ENCODE results near the gene CASKIN2.

Gene CASKIN2

DNA sequence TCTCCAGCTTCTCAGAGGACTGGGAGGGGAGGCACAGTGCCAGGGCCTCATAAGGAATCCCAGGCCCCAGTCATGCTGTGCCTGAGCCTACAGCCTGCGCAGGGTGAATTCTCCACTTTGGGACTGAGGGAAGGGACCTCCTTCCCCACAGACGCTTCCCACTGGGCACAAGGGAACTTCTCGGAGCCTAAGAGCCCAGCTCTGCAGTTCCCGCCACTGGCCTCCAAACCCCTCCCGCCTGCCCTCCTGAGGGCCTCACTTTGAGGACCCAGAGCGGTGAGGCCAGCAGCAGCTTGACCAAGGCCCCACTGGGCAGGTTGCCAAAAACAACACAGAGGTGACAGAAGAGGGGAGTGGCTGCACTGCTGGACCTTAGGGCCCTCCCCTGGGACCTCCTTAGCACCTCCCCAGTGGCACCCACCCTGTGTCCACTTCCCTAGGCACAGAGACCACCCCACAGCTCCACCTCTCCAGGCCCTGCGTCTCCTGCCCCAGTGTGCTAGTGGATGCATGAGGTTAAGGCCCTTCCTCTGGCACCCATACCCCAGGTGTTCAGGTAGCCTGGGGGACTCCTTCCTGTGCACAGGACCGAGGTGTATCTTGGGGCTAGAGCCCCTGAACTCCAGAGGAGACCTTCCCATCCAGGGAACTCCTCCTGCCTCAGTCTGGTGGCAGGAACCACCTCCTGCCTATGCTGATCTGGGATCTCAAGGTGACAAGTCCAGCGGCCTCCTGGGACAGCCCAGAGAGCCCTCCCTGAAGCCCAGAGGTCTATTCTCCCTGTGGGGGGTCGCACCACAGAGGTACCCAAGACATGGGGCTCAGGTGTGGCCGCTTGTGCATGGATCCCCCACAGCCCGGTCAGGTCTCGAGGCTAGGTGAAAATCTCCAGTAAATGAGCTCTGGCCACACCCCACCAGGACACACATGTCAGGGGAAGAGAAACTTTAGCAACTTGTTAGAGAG lies 3.4 kb downstream of the CASKIN2 start:
- peaks cover 5% of the 10 kb centered on the region; the same call in 1 of the 2 replicates for H3K4me1 ChIP-seq (ENCODE audit: control insufficient read depth, insufficient read depth, low read length)
- no peaks in the 10 kb centered on the region for H3K9me3 ChIP-seq (ENCODE audit: control insufficient read depth, insufficient read depth, low read length)
- H3K27me3 ChIP-seq (ENCODE audit: control insufficient read depth, insufficient read depth, low read length), result no peaks in the 10 kb centered on the region
- peaks cover 7% of the 10 kb centered on the region for H3K36me3 ChIP-seq (ENCODE audit: control insufficient read depth, insufficient read depth, low read length)
- H3K27ac ChIP-seq (ENCODE audit: low read length), result no peak overlapping the region
- WGBS (ENCODE audit: insufficient coverage, insufficient read length), result no CpG with 5 or more reads among the region's 13 CpGs
- DNase-seq (ENCODE audit: low read depth, low spot score), result no peak
- H3K4me3 ChIP-seq (ENCODE audit: low read length), result no peak overlapping the region

GRCh38 chr17:75511270-75511609 lies 4.1 kb downstream of the CASKIN2 start:
- no peak overlapping the region for H3K27ac ChIP-seq (ENCODE audit: low read length)
- H3K4me1 ChIP-seq (ENCODE audit: control insufficient read depth, insufficient read depth, low read length), result peaks cover 5% of the 10 kb centered on the region; the same call in 1 of the 2 replicates
- DNase-seq (ENCODE audit: low read depth, low spot score), result no peak
- no peaks in the 10 kb centered on the region for H3K9me3 ChIP-seq (ENCODE audit: control insufficient read depth, insufficient read depth, low read length)
- H3K27me3 ChIP-seq (ENCODE audit: control insufficient read depth, insufficient read depth, low read length), result no peaks in the 10 kb centered on the region
- H3K4me3 ChIP-seq (ENCODE audit: low read length), result no peak overlapping the region
- peaks cover 12% of the 10 kb centered on the region for H3K36me3 ChIP-seq (ENCODE audit: control insufficient read depth, insufficient read depth, low read length)
- WGBS (ENCODE audit: insufficient coverage, insufficient read length), result no CpG with 5 or more reads among the region's 4 CpGs

DNA sequence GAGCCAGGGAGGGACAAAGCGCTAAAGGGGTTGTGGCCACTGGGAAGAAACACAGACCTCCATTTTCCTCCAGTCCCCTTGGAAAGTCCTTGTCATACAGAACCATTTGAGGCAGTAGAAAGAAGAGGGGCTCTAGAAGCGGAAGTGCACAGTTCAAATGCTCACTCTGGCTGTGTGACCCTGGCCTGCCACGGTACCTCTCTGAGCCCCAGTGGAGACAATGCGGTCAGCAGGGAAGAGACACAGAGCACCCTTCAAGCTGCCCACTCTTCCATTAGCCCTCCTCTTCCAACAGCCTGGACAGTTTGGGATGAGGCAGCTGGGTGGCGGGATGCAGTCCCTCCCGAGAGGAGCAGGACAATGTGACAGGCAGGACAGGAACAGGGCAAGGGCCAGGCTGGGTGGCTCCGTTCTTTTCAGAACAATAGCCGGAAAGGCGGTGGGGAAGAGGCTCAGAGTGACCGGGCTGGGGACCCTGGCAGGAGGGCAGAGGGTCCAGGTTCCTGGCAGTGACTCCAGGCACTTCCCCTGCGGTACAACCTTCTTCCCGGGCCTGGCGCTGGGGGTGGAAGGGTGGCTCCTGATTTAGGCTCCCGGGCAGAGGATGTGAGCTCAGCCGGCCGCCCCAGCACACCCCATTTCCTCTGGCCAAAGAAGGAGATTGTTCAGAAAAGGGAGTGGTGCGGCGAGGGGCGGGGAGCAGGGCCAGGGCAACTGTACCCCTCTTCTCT lies 5.6 kb downstream of the CASKIN2 start:
- H3K36me3 ChIP-seq (ENCODE audit: control insufficient read depth, insufficient read depth, low read length), result peaks cover 17% of the 10 kb centered on the region
- H3K27ac ChIP-seq (ENCODE audit: low read length), result no peak overlapping the region
- no peaks in the 10 kb centered on the region for H3K9me3 ChIP-seq (ENCODE audit: control insufficient read depth, insufficient read depth, low read length)
- DNase-seq (ENCODE audit: low read depth, low spot score), result no peak
- H3K4me3 ChIP-seq (ENCODE audit: low read length), result no peak overlapping the region
- H3K4me1 ChIP-seq (ENCODE audit: control insufficient read depth, insufficient read depth, low read length), result peaks cover 5% of the 10 kb centered on the region; the same call in 1 of the 2 replicates
- H3K27me3 ChIP-seq (ENCODE audit: control insufficient read depth, insufficient read depth, low read length), result no peaks in the 10 kb centered on the region
- WGBS (ENCODE audit: insufficient coverage, insufficient read length), result no CpG with 5 or more reads among the region's 19 CpGs

- 0 out of 2 replicates have a peak, but pooled peaks cover under 1% of the 10 kb centered on the region for H3K4me1 ChIP-seq (ENCODE audit: control insufficient read depth, insufficient read depth, low read length)
- no peaks in the 10 kb centered on the region for H3K27me3 ChIP-seq (ENCODE audit: control insufficient read depth, insufficient read depth, low read length)
- no peak overlapping the region for H3K4me3 ChIP-seq (ENCODE audit: low read length)
- no peak for DNase-seq (ENCODE audit: low read depth, low spot score)
- no CpG with 5 or more reads among the region's 5 CpGs for WGBS (ENCODE audit: insufficient coverage, insufficient read length)
- no peaks in the 10 kb centered on the region for H3K9me3 ChIP-seq (ENCODE audit: control insufficient read depth, insufficient read depth, low read length)
- no peak overlapping the region for H3K27ac ChIP-seq (ENCODE audit: low read length)
- peaks cover 21% of the 10 kb centered on the region for H3K36me3 ChIP-seq (ENCODE audit: control insufficient read depth, insufficient read depth, low read length)
Observed at GRCh38 chr17:75508931-75509361, 6.4 kb downstream of the CASKIN2 start.

GRCh38 chr17:75507733-75508719 lies 7.3 kb downstream of the CASKIN2 start:
- H3K27ac ChIP-seq (ENCODE audit: low read length), result no peak overlapping the region
- no peaks in the 10 kb centered on the region for H3K9me3 ChIP-seq (ENCODE audit: control insufficient read depth, insufficient read depth, low read length)
- no peak for DNase-seq (ENCODE audit: low read depth, low spot score)
- H3K4me1 ChIP-seq (ENCODE audit: control insufficient read depth, insufficient read depth, low read length), result no peaks in the 10 kb centered on the region
- no peaks in the 10 kb centered on the region for H3K27me3 ChIP-seq (ENCODE audit: control insufficient read depth, insufficient read depth, low read length)
- WGBS (ENCODE audit: insufficient coverage, insufficient read length), result no CpG with 5 or more reads among the region's 27 CpGs
- no peak overlapping the region for H3K4me3 ChIP-seq (ENCODE audit: low read length)
- peaks cover 23% of the 10 kb centered on the region for H3K36me3 ChIP-seq (ENCODE audit: control insufficient read depth, insufficient read depth, low read length)

- no peak for DNase-seq (ENCODE audit: low read depth, low spot score)
- Histone ChIP-seq H3K9me3 (ENCODE audit: control insufficient read depth, insufficient read depth, low read length) (no peaks in the 10 kb centered on the region), H3K4me3 (ENCODE audit: low read length) (no peak overlapping the region), H3K36me3 (ENCODE audit: control insufficient read depth, insufficient read depth, low read length) (peaks cover 23% of the 10 kb centered on the region), H3K27ac (ENCODE audit: low read length) (no peak overlapping the region), H3K27me3 (ENCODE audit: control insufficient read depth, insufficient read depth, low read length) (no peaks in the 10 kb centered on the region), H3K4me1 (ENCODE audit: control insufficient read depth, insufficient read depth, low read length) (no peaks in the 10 kb centered on the region)
- WGBS (ENCODE audit: insufficient coverage, insufficient read length), result no CpG with 5 or more reads among the region's 20 CpGs
Observed at GRCh38 chr17:75506888-75507287, 8.4 kb downstream of the CASKIN2 start.

DNA sequence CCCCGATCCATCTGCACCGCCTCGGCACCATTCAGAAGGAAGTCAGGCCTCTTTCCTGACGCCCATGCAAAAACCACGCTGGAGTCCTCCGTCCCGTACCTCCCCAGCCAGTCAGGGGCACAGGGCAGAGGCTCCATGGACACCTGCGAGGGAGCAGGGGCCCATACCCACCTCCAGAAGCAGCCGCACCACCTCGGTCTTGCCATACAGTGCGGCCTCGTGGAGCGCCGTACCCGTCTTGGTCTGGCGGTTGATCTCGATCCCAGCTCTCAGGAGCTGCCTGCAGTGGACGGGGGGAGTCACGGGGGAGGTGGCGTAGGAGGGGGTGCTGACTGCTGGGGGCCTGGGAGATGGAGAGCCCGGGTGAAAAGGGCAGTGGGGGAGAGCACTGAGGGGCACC lies 9.2 kb downstream of the CASKIN2 start:
- WGBS (ENCODE audit: insufficient coverage, insufficient read length), result no CpG with 5 or more reads among the region's 21 CpGs
- Histone ChIP-seq H3K36me3 (ENCODE audit: control insufficient read depth, insufficient read depth, low read length) (peaks cover 23% of the 10 kb centered on the region), H3K4me1 (ENCODE audit: control insufficient read depth, insufficient read depth, low read length) (no peaks in the 10 kb centered on the region)

GRCh38 chr17:75505640-75506039 lies 9.7 kb downstream of the CASKIN2 start:
- no peaks in the 10 kb centered on the region for H3K27me3 ChIP-seq (ENCODE audit: control insufficient read depth, insufficient read depth, low read length)
- no peak for DNase-seq (ENCODE audit: low read depth, low spot score)
- H3K36me3 ChIP-seq (ENCODE audit: control insufficient read depth, insufficient read depth, low read length), result peaks cover 23% of the 10 kb centered on the region
- H3K27ac ChIP-seq (ENCODE audit: low read length), result no peak overlapping the region
- no peaks in the 10 kb centered on the region for H3K4me1 ChIP-seq (ENCODE audit: control insufficient read depth, insufficient read depth, low read length)
- no peak overlapping the region for H3K4me3 ChIP-seq (ENCODE audit: low read length)
- H3K9me3 ChIP-seq (ENCODE audit: control insufficient read depth, insufficient read depth, low read length), result no peaks in the 10 kb centered on the region
- no CpG with 5 or more reads among the region's 15 CpGs for WGBS (ENCODE audit: insufficient coverage, insufficient read length)

More for the DNA sequence above, 9.2 kb downstream of the CASKIN2 start:
- no peaks in the 10 kb centered on the region for H3K9me3 ChIP-seq (ENCODE audit: control insufficient read depth, insufficient read depth, low read length)
- DNase-seq (ENCODE audit: low read depth, low spot score), result no peak
- H3K4me3 ChIP-seq (ENCODE audit: low read length), result no peak overlapping the region
- no peak overlapping the region for H3K27ac ChIP-seq (ENCODE audit: low read length)
- H3K27me3 ChIP-seq (ENCODE audit: control insufficient read depth, insufficient read depth, low read length), result no peaks in the 10 kb centered on the region

DNA sequence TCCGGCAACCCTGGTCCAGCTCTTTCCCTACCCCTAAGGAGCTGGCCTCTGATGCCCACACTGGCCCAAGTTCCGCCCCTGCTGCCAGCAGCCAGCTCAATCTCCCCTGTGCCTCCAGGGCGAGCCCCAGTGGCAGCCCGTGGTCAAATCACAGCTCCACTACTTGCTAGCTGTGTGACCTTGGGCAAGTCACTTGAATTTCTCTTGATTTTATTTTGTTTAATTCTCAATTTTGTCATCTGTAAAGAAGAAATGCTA lies 10.3 kb downstream of the CASKIN2 start:
- no CpG with 5 or more reads among the region's 4 CpGs for WGBS (ENCODE audit: insufficient coverage, insufficient read length)
- H3K4me1 ChIP-seq (ENCODE audit: control insufficient read depth, insufficient read depth, low read length), result no peaks in the 10 kb centered on the region; the same call in 1 of the 2 replicates
- no peak overlapping the region for H3K4me3 ChIP-seq (ENCODE audit: low read length)
- H3K36me3 ChIP-seq (ENCODE audit: control insufficient read depth, insufficient read depth, low read length), result peaks cover 23% of the 10 kb centered on the region
- H3K27ac ChIP-seq (ENCODE audit: low read length), result no peak overlapping the region
- DNase-seq (ENCODE audit: low read depth, low spot score), result no peak
- no peaks in the 10 kb centered on the region for H3K27me3 ChIP-seq (ENCODE audit: control insufficient read depth, insufficient read depth, low read length)
- H3K9me3 ChIP-seq (ENCODE audit: control insufficient read depth, insufficient read depth, low read length), result no peaks in the 10 kb centered on the region

All from iPS DF 6.9 (cell line).